ENCODE measurements around the gene PSME3IP1.

The PSME3IP1 gene

GRCh38 chr16:57151369-57151768 lies 34.5 kb downstream of the PSME3IP1 start:
- no peak overlapping the region for H3K4me3 ChIP-seq (ENCODE audit: low read depth, low read length)
- H3K9me3 ChIP-seq (ENCODE audit: control insufficient read depth, low read length), result no peaks in the 10 kb centered on the region
- no peak overlapping the region for H3K4me2 ChIP-seq (ENCODE audit: low read length)
- H3K36me3 ChIP-seq (ENCODE audit: control insufficient read depth, insufficient read depth, low read length), result no peaks in the 10 kb centered on the region
- H2AFZ ChIP-seq, result no peak overlapping the region
- H3K9ac ChIP-seq, result no peak overlapping the region
- no peaks in the 10 kb centered on the region for H3K4me1 ChIP-seq
- no peaks in the 10 kb centered on the region for H3K79me2 ChIP-seq
- no peaks in the 10 kb centered on the region for H3K27me3 ChIP-seq (ENCODE audit: control insufficient read depth, insufficient read depth, low read length)
- H3K27ac ChIP-seq, result no peak overlapping the region
- TF ChIP-seq, protein P1, sequence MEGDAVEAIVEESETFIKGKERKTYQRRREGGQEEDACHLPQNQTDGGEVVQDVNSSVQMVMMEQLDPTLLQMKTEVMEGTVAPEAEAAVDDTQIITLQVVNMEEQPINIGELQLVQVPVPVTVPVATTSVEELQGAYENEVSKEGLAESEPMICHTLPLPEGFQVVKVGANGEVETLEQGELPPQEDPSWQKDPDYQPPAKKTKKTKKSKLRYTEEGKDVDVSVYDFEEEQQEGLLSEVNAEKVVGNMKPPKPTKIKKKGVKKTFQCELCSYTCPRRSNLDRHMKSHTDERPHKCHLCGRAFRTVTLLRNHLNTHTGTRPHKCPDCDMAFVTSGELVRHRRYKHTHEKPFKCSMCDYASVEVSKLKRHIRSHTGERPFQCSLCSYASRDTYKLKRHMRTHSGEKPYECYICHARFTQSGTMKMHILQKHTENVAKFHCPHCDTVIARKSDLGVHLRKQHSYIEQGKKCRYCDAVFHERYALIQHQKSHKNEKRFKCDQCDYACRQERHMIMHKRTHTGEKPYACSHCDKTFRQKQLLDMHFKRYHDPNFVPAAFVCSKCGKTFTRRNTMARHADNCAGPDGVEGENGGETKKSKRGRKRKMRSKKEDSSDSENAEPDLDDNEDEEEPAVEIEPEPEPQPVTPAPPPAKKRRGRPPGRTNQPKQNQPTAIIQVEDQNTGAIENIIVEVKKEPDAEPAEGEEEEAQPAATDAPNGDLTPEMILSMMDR (IDR thresholded peaks at IDR 0.05), result no peak

GRCh38 chr16:57150682-57151330 lies 35.0 kb downstream of the PSME3IP1 start:
- Histone ChIP-seq H3K4me2 (ENCODE audit: low read length) (no peak overlapping the region), H3K9ac (no peak overlapping the region), H2AFZ (no peak overlapping the region), H3K9me3 (ENCODE audit: control insufficient read depth, low read length) (no peaks in the 10 kb centered on the region), H3K27me3 (ENCODE audit: control insufficient read depth, insufficient read depth, low read length) (no peaks in the 10 kb centered on the region), H3K4me1 (no peaks in the 10 kb centered on the region), H3K27ac (no peak overlapping the region), H3K4me3 (ENCODE audit: low read depth, low read length) (no peak overlapping the region), H3K79me2 (no peaks in the 10 kb centered on the region), H3K36me3 (ENCODE audit: control insufficient read depth, insufficient read depth, low read length) (no peaks in the 10 kb centered on the region)
- TF ChIP-seq, protein P1 (IDR thresholded peaks at IDR 0.05), result no peak

DNA sequence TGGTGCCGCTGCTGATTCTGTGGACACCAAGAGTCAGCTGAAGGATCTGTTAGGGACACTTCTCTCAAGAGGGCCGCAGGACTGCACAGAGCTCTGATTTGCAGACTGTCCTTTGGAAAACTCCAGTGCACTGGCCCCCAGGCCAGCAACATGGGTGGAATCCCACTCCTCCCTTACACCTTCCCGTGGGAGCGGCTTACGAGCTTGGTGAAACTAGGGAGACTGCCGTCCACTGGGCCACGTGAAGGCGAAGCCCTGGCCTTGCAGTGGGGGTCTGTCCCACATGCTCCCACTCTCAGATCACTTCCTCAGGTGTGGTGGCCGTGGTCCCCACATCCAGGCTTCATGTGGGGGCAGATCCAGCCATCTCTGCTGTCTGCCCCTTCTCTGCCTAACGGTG lies 36.4 kb downstream of the PSME3IP1 start:
- no peak overlapping the region for H3K27ac ChIP-seq

GRCh38 chr16:57148481-57148880 lies 37.4 kb downstream of the PSME3IP1 start:
- Histone ChIP-seq H3K9ac (no peak overlapping the region), H3K79me2 (no peaks in the 10 kb centered on the region), H3K27me3 (ENCODE audit: control insufficient read depth, insufficient read depth, low read length) (no peaks in the 10 kb centered on the region), H3K4me3 (ENCODE audit: low read depth, low read length) (no peak overlapping the region), H3K27ac (peak overlapping the region; percentile 47), H2AFZ (no peak overlapping the region), H3K4me1 (no peaks in the 10 kb centered on the region), H3K4me2 (ENCODE audit: low read length) (no peak overlapping the region), H3K9me3 (ENCODE audit: control insufficient read depth, low read length) (no peaks in the 10 kb centered on the region), H3K36me3 (ENCODE audit: control insufficient read depth, insufficient read depth, low read length) (no peaks in the 10 kb centered on the region)
- TF ChIP-seq, protein P1 (IDR thresholded peaks at IDR 0.05), result no peak

More for the DNA sequence above, 36.4 kb downstream of the PSME3IP1 start:
- H3K36me3 ChIP-seq (ENCODE audit: control insufficient read depth, insufficient read depth, low read length), result no peaks in the 10 kb centered on the region
- H2AFZ ChIP-seq, result no peak overlapping the region
- TF ChIP-seq, protein P1 (IDR thresholded peaks at IDR 0.05), result no peak
- H3K4me3 ChIP-seq (ENCODE audit: low read depth, low read length), result no peak overlapping the region
- H3K9ac ChIP-seq, result no peak overlapping the region
- no peaks in the 10 kb centered on the region for H3K4me1 ChIP-seq
- H3K9me3 ChIP-seq (ENCODE audit: control insufficient read depth, low read length), result no peaks in the 10 kb centered on the region
- H3K27me3 ChIP-seq (ENCODE audit: control insufficient read depth, insufficient read depth, low read length), result no peaks in the 10 kb centered on the region
- no peak overlapping the region for H3K4me2 ChIP-seq (ENCODE audit: low read length)
- H3K79me2 ChIP-seq, result no peaks in the 10 kb centered on the region

Measured in parathyroid adenoma (tissue), 2 donors.